Measurements from ENCODE around the gene LRMDA.

The LRMDA gene

GRCh38 chr10:76268530-76268929, 837.1 kb downstream of the LRMDA start:
- Mint-ChIP-seq H3K36me3 (ENCODE audit: low read depth) (peaks cover 7% of the 10 kb centered on the region), H3K4me3 (no peak overlapping the region), H3K27ac (peak overlapping the region; percentile 48), H3K27me3 (ENCODE audit: low read depth, poor library complexity) (peaks cover 5% of the 10 kb centered on the region), H3K9me3 (peaks cover 15% of the 10 kb centered on the region), H3K4me1 (peaks cover 36% of the 10 kb centered on the region)
- DNase-seq: no peak
- TF ChIP-seq, protein P1, sequence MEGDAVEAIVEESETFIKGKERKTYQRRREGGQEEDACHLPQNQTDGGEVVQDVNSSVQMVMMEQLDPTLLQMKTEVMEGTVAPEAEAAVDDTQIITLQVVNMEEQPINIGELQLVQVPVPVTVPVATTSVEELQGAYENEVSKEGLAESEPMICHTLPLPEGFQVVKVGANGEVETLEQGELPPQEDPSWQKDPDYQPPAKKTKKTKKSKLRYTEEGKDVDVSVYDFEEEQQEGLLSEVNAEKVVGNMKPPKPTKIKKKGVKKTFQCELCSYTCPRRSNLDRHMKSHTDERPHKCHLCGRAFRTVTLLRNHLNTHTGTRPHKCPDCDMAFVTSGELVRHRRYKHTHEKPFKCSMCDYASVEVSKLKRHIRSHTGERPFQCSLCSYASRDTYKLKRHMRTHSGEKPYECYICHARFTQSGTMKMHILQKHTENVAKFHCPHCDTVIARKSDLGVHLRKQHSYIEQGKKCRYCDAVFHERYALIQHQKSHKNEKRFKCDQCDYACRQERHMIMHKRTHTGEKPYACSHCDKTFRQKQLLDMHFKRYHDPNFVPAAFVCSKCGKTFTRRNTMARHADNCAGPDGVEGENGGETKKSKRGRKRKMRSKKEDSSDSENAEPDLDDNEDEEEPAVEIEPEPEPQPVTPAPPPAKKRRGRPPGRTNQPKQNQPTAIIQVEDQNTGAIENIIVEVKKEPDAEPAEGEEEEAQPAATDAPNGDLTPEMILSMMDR (IDR thresholded peaks at IDR 0.05): no peak

DNA sequence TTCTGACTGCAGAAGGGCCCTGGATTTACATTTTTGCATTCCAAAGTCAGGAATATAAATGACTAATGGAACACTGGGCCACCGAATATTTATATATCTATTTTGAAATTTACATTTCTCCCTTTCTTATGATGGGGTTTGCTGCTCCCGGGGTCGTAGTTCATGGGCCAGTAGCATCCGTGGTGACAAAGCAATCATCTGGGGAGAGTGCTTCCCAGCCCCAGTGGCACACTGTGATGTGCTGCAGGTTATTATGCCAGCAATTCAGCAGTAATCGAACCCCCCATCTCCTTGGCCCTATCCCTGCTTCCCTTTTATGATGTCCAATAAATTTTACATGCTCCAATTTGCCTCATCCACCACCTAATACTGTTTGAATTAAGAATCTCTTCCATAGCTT, 837.5 kb downstream of the LRMDA start:
- Mint-ChIP-seq H3K4me1 (peaks cover 36% of the 10 kb centered on the region), H3K4me3 (no peak overlapping the region), H3K27ac (no peak overlapping the region), H3K9me3 (peaks cover 19% of the 10 kb centered on the region), H3K36me3 (ENCODE audit: low read depth) (peaks cover 11% of the 10 kb centered on the region), H3K27me3 (ENCODE audit: low read depth, poor library complexity) (peaks cover 8% of the 10 kb centered on the region)
- no peak for DNase-seq
- TF ChIP-seq, protein P1 (IDR thresholded peaks at IDR 0.05): no peak

DNA sequence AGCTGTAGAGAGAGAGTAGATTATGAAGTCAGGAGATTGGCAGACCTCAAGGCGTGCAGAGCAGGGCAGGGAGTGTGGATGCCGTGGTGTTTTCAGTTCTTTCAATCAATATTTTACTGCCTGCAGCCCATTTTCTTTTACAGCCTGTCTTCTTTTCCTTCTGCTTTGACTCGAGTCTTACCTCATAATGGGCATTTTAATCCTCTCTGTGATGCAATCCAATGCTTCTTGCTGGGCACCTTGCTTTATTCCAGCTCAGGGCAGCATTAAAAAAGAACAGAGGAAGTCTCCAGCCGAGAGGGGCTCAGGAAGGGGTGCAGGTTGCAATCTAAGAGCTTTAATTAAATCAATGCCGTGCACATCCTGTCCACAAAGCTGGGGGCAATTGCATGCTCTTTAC, 839.0 kb downstream of the LRMDA start:
- H3K27ac Mint-ChIP-seq: no peak overlapping the region
- TF ChIP-seq, protein P1 (IDR thresholded peaks at IDR 0.05): no peak
- H3K27me3 Mint-ChIP-seq (ENCODE audit: low read depth, poor library complexity): peaks cover 9% of the 10 kb centered on the region
- peaks cover 34% of the 10 kb centered on the region for H3K9me3 Mint-ChIP-seq
- H3K36me3 Mint-ChIP-seq (ENCODE audit: low read depth): peaks cover 21% of the 10 kb centered on the region
- peaks cover 25% of the 10 kb centered on the region for H3K4me1 Mint-ChIP-seq
- H3K4me3 Mint-ChIP-seq: no peak overlapping the region
- no peak for DNase-seq

DNA sequence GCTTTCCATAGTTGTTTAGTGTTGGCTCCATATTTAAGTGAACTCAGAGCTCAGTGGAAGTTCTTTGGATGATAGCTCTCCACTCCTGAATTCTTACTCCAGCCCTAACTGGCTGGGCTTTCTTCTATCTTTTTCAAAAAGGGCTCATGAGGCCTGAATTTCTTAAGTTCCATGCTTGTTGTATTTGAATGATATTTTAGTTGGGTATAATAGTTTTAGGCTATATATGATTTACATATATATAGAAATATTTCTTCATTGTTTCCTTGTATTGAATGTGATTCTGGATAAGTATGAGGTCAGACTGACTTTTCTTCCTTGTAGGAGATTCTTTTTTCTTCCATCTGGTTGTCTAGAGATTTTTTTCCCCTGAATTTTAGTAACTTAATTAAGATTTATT, 843.5 kb downstream of the LRMDA start:
- Mint-ChIP-seq H3K27ac (no peak overlapping the region), H3K4me1 (peaks cover 8% of the 10 kb centered on the region), H3K27me3 (ENCODE audit: low read depth, poor library complexity) (peaks cover 4% of the 10 kb centered on the region), H3K4me3 (no peak overlapping the region), H3K36me3 (ENCODE audit: low read depth) (peaks cover 43% of the 10 kb centered on the region), H3K9me3 (peaks cover 55% of the 10 kb centered on the region)
- TF ChIP-seq, protein P1 (IDR thresholded peaks at IDR 0.05): no peak
- DNase-seq: no peak

DNA sequence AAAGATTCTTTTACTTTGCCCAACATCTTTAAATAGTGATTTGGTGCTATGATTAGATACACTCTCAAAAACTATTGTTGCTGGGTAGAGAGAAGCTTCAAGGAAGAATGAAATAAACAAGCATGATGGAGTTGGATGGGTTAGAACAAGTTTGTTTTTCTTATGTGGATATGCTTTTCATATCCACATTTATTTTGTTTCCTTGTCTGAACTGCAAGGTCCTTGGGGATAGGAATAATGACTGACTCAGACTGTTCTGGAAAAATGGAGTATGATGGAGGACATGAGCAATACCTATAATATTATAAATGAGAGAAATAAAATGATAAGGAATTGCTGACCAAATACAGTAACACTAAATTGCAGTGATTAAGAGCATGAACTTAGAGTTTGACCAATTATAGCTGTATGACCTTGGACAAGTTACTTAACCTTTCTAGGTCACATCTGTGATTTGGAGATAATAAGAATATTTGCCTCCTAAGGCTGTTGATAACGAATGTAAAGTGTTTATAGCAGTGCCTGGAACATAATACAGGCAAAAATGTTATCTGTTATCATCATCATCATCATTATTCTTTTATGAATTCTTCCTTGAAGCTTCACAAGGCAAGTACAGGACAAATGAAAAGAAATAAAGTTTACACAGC, 847.5 kb downstream of the LRMDA start:
- H3K9me3 Mint-ChIP-seq: peaks cover 51% of the 10 kb centered on the region
- no peak overlapping the region for H3K4me3 Mint-ChIP-seq
- peaks cover 43% of the 10 kb centered on the region for H3K36me3 Mint-ChIP-seq (ENCODE audit: low read depth)
- peaks cover 26% of the 10 kb centered on the region for H3K4me1 Mint-ChIP-seq
- TF ChIP-seq, protein P1 (IDR thresholded peaks at IDR 0.05): no peak
- peaks cover under 1% of the 10 kb centered on the region for H3K27me3 Mint-ChIP-seq (ENCODE audit: low read depth, poor library complexity)
- DNase-seq: no peak
- H3K27ac Mint-ChIP-seq: no peak overlapping the region

DNA sequence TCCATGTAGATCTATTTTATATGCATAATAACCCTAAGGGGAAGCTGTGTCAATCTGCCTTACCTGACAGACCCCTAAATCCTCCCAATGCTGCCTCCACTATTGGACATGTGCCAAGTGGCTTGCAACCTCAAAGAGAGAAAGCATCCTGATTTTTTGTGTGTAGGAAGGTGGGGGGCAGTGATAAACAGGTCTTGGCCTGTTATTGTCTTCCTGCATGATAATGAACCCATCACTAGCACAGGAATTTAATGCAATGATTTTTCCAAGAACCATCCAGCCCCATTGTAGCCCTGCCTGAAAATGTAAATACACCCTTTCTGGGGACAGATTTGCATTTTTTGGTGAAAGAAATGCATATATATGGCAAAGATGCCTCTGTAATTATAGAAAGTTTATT, 850.2 kb downstream of the LRMDA start:
- TF ChIP-seq, protein P1 (IDR thresholded peaks at IDR 0.05): no peak
- Mint-ChIP-seq H3K9me3 (peaks cover 37% of the 10 kb centered on the region), H3K4me1 (peaks cover 30% of the 10 kb centered on the region), H3K4me3 (no peak overlapping the region), H3K36me3 (ENCODE audit: low read depth) (peaks cover 33% of the 10 kb centered on the region), H3K27me3 (ENCODE audit: low read depth, poor library complexity) (no peaks in the 10 kb centered on the region), H3K27ac (no peak overlapping the region)
- no peak for DNase-seq

Measured in nephron progenitor cell (in vitro differentiated cells).